Esophagus muscularis mucosa (tissue), 4 donors: Measurements from ENCODE around the gene SMIM22. TPM values are rescaled to one million over a fixed set of nuclear protein-coding genes. Genes with fewer than 3 reads are reported as not detected.

Source experiments
- DNase-seq: peaks from one replicate; pipeline ENCODE4 v3.0.0-alpha.2; 2017; ENCODE audit errors: extremely low spot score
- H3K27ac ChIP-seq, 4 donors: fragments of 200-600 bp; sonication (generic); replicated peaks in 1 of 4; 1 replicate in 3 of 4; 2 replicates in 1 of 4; pipeline ENCODE4 v1.5.1; 2016 to 2019; ENCODE audit warnings: mild to moderate bottlenecking in 1 of 4
- H3K27me3 ChIP-seq, 4 donors: fragments of 200-600 bp; sonication (generic); one replicate each; pipeline versions ENCODE4 v1.5.1 to v1.6.0; 2016 to 2019
- H3K36me3 ChIP-seq, 4 donors: fragments of 200-600 bp; sonication (generic); one replicate each; pipeline ENCODE4 v1.5.1; 2016 to 2019
- H3K4me1 ChIP-seq, 4 donors: fragments of 200-600 bp; sonication (generic); one replicate each; pipeline ENCODE4 v1.5.1; 2016 to 2019
- H3K4me3 ChIP-seq, 4 donors: fragments of 200-600 bp; sonication (generic); 1 replicate in 2 of 4; 2 replicates in 2 of 4; pipeline ENCODE4 v1.5.1; 2016 to 2019; ENCODE audit warnings: mild to moderate bottlenecking in 4 of 4, moderate library complexity in 1 of 4
- H3K9me3 ChIP-seq, 4 donors: fragments of 200-600 bp; sonication (generic); 1 replicate in 3 of 4; 2 replicates in 1 of 4; pipeline ENCODE4 v1.5.1; 2016 to 2019
- EP300 ChIP-seq: sonication (generic); formaldehyde crosslinking; IDR thresholded peaks from one replicate; pipeline ENCODE4 v1.6.1; 2017; ENCODE audit warnings: antibody characterized with exemption
- POLR2A ChIP-seq: fragments of 450-650 bp; IDR thresholded peaks from one replicate; pipeline ENCODE4 v1.6.1; 2017; ENCODE audit warnings: antibody characterized with exemption, moderate library complexity, mild to moderate bottlenecking, low read depth
- POLR2AphosphoS5 ChIP-seq, 2 donors: sonication (generic); formaldehyde crosslinking; IDR thresholded peaks; one replicate each; pipeline ENCODE4 v1.6.1; 2017; ENCODE audit warnings: antibody characterized with exemption in 2 of 2
- WGBS: methylation state at CpG from one replicate; pipeline ENCODE4 v1.1.5; 2018; 5-methylcytosine and 5-hydroxymethylcytosine counted together
- intact Hi-C: fragments of 100-400 bp; cut with DNase I; formaldehyde crosslinking; loops from one replicate; pipeline ENCODE4 v1.15.1; 2023
- total RNA-seq, 4 donors: library from RNA; depleted of rRNA; stranded (reverse); fragments of >200 nt; gene quantifications; one replicate each; pipeline versions ENCODE4 v1.1.0 to v1.2.1, GENCODE V29; 2016
- TF ChIP-seq, protein P1 (sequence below), 3 experiments: fragments of 200-600 bp in 2 of 3; fragments of 450-650 bp in 1 of 3; sonication (generic) in 2 of 3; IDR thresholded peaks; one replicate each; pipeline ENCODE4 v1.5.1; 2017 to 2019; ENCODE audit warnings: antibody characterized with exemption in 3 of 3, mild to moderate bottlenecking in 2 of 3, moderate library complexity in 1 of 3

The SMIM22 gene
- total RNA-seq, 4 donors from 2014 or later, result not detected

GRCh38 chr16:4787068-4787467, 8.1 kb upstream of the SMIM22 start:
- H3K9me3 ChIP-seq, result no peaks in the 10 kb centered on the region
- no peak for TF ChIP-seq EP300
- no peak for TF ChIP-seq POLR2A
- TF ChIP-seq POLR2AphosphoS5 (IDR thresholded peaks at IDR 0.05), result no peak
- TF ChIP-seq, protein P1, sequence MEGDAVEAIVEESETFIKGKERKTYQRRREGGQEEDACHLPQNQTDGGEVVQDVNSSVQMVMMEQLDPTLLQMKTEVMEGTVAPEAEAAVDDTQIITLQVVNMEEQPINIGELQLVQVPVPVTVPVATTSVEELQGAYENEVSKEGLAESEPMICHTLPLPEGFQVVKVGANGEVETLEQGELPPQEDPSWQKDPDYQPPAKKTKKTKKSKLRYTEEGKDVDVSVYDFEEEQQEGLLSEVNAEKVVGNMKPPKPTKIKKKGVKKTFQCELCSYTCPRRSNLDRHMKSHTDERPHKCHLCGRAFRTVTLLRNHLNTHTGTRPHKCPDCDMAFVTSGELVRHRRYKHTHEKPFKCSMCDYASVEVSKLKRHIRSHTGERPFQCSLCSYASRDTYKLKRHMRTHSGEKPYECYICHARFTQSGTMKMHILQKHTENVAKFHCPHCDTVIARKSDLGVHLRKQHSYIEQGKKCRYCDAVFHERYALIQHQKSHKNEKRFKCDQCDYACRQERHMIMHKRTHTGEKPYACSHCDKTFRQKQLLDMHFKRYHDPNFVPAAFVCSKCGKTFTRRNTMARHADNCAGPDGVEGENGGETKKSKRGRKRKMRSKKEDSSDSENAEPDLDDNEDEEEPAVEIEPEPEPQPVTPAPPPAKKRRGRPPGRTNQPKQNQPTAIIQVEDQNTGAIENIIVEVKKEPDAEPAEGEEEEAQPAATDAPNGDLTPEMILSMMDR (IDR thresholded peaks at IDR 0.05), result no peak
- H3K4me1 ChIP-seq, result no peaks in the 10 kb centered on the region
- H3K27me3 ChIP-seq, result no peaks in the 10 kb centered on the region
- H3K4me3 ChIP-seq, result no peak overlapping the region
- H3K27ac ChIP-seq, result no peak overlapping the region
- no peaks in the 10 kb centered on the region for H3K36me3 ChIP-seq
- 92% methylated on average over 8 of the region's 8 CpGs for WGBS
- DNase-seq, result no peak
- intact Hi-C loops, result no loop called here

DNA sequence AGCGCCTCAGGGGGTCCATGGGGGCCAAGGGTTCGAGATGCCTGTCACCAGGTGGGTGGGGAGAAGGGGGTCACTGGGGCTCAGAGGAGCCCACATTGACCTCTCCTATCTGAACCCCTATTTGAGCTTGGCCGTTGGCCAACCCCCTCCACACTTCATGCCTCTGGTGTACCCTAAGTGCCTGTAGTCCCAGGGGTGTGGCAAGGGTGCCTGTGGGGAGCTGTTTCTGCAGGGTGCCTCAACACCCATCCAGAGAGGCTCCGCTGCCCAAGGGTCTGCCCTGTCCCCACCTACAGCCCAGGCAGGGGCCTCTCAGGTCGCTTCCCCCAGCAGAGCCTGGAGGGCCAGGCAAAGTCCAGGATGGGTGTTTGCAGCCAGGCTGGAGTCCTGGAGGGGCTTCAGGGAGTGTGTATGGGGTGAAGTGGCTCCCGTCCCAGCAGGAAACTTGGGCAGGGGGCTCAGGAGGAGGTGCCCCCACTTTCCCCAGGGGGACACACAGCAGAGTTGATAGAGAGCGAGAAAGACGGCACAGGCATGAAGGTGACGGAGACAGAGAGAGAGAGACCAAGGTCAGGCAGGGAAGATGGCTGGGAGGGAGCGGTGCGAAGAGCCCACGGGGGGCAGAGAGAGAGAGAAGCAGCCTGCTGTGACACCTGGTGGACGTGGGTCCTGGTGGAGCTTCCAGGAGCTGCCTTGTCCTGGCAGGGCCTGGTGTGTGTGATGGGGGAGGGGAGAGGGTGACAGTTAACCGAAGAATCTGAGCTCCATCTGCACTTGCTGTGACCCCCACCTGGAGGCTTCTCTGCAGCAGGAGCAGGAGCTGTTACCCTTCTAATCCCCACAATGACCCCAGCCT, 7.3 kb upstream of the SMIM22 start, which contains the start of gene SEPTIN12:
TSS of gene SEPTIN12 (minus strand) at position 719 of the 856 bp plus-strand sequence. CDS start at position 19, 700 bp downstream.
- no peak within 1 kb of the TSS for H3K27ac ChIP-seq
- no peaks in the 10 kb centered on the region for H3K4me1 ChIP-seq
- no peaks in the 10 kb centered on the region for H3K27me3 ChIP-seq
- intact Hi-C loops, result no loop called here
- TF ChIP-seq EP300 (no peak), POLR2A (no peak), POLR2AphosphoS5 (IDR thresholded peaks at IDR 0.05) (no peak)
- TF ChIP-seq, protein P1 (IDR thresholded peaks at IDR 0.05), result no peak
- DNase-seq, result no peak
- no peak within 1 kb of the TSS for H3K4me3 ChIP-seq
- H3K9me3 ChIP-seq, result no peaks in the 10 kb centered on the region
- 76% methylated on average over 14 of the region's 14 CpGs for WGBS
- no peaks in the 10 kb centered on the region for H3K36me3 ChIP-seq

DNA sequence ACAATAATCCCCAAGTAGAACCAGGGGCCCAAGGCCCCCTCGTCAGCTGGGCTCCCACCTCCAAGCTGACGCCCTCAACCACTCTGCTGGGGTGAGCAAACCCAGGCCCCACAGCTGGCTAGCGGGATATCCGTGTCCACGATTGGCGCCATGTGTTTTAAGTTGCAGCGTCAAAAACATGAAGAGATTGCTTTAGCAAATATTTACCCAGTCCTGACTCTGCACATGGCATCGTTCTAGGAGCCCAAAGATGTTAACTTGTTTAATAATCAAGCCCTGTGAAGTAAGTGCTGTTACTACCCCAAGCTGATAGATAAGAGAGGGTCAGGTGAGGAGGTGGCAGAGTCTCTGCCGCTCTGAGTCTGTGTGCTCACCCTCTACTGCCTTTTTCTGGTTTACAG, 6.7 kb upstream of the SMIM22 start:
- Histone ChIP-seq H3K27me3 (no peaks in the 10 kb centered on the region), H3K36me3 (no peaks in the 10 kb centered on the region), H3K9me3 (no peaks in the 10 kb centered on the region), H3K4me3 (no peak overlapping the region), H3K27ac (no peak overlapping the region), H3K4me1 (no peaks in the 10 kb centered on the region)
- WGBS, result 73% methylated on average over 9 of the region's 9 CpGs
- DNase-seq, result no peak
- TF ChIP-seq, protein P1 (IDR thresholded peaks at IDR 0.05), result no peak
- TF ChIP-seq POLR2AphosphoS5 (IDR thresholded peaks at IDR 0.05) (no peak), POLR2A (no peak), EP300 (no peak)
- intact Hi-C loops, result no loop called here

DNA sequence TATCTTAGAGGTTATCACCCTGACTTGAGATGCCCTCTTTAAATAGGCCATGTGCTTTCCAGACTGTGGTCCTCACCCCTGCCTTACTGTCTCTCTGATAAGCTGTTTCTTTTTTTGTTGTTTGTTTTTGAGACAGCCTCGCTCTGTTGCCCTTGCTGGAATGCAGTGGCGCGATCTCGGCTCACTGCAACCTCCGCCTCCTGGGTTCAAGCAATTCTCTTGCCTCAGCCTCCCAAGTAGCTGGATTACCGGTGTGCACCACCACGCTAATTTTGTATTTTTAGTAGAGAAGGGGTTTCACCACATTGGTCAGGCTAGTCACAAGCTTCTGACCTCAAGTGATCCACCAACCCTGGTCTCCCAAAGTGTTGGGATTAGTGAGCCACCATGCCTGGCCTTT, 6.3 kb upstream of the SMIM22 start:
- TF ChIP-seq EP300, result no peak
- TF ChIP-seq POLR2A, result no peak
- TF ChIP-seq, protein P1 (IDR thresholded peaks at IDR 0.05), result no peak
- no peak for TF ChIP-seq POLR2AphosphoS5 (IDR thresholded peaks at IDR 0.05)
- H3K27me3 ChIP-seq, result no peaks in the 10 kb centered on the region
- WGBS, result 90% methylated on average over 7 of the region's 7 CpGs

More for the DNA sequence above, 6.3 kb upstream of the SMIM22 start:
- Histone ChIP-seq H3K36me3 (no peaks in the 10 kb centered on the region), H3K27ac (no peak overlapping the region), H3K4me1 (no peaks in the 10 kb centered on the region), H3K9me3 (no peaks in the 10 kb centered on the region), H3K4me3 (no peak overlapping the region)
- intact Hi-C loops, result no loop called here
- no peak for DNase-seq
